NOMO-1 treated with DMSO at 0.1 percent for 48 hours (cell line): Measurements from ENCODE around the gene COPRS.

ENCODE experiments used
- DNase-seq: peaks from one replicate; lab custom pipeline; 2025; ENCODE audit not compliant: unreplicated experiment; lab: John Stamatoyannopoulos, UW

Gene COPRS

DNA sequence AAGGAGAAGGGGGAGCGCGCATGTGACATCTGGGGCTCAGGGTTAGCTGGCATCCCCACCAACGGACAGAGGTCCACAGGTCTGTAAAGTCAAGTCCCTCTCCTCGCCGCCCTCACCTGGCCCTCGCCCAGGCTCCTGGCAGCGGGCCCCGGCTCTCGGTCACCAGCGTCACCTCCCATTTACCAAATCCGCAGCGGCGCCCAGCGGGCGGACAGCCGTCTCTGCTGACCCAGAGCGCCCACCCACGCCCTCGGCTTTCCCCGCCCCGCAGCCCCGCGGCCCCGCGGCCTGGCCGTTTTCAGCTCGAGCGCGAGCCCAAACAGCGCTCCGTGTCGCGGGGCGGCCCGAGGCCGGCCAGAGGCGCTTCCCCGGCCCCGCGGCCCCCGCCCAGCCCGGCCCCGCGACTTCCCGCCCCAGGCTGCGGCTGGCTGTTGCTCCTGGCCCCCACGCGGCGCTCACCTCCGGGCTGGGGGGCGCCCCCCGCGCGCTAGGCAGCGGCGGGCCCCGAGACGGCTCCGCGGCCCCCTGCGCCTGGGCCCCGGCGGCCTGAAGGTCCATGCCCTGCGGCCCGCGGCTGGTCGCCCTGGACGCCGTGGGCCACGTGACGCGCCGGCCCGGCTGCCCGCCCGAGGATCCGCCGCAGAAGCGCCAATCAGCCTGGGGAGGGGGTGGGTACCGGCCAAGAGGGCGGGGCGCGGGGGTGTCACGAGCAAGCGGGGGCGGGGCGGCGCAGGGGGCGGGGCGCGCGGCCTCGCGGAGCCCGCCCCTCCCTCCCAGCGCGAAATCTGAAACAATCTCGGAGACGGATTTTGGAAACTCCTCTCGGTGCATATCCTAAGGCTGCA, at the start of gene COPRS:
TSS of gene COPRS (minus strand) at position 603 of the 845 bp plus-strand sequence. CDS start at position 558, 45 bp downstream.
- DNase-seq: peak; percentile 67

DNA sequence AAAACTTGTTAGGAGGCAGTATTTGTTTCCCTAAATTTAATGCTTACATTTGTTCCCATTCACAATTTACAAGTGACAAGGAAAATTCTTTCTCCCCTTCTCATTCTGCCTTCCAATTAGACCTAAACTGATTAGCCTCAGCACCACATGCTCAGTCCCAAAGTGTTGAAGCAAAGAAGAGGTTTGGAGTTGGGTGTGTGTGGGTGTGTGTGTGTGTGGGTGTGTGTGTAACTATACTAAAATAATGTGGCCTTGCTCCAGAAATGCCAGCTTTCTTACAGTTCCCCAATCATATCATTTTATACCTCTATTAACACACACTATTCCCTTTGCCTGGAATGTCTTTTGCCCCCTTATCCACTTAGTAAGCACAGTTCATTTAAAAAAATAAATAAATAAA, 49.3 kb upstream of the COPRS start:
- no peak for DNase-seq

GRCh38 chr17:31907342-31907962, 48.4 kb upstream of the COPRS start:
- DNase-seq: peak; percentile 24

- DNase-seq: no peak
These were observed 44.4 kb upstream of the COPRS start for GRCh38 chr17:31903401-31903800.

- no peak for DNase-seq
These were observed 43.6 kb upstream of the COPRS start for GRCh38 chr17:31902693-31903092.

DNA sequence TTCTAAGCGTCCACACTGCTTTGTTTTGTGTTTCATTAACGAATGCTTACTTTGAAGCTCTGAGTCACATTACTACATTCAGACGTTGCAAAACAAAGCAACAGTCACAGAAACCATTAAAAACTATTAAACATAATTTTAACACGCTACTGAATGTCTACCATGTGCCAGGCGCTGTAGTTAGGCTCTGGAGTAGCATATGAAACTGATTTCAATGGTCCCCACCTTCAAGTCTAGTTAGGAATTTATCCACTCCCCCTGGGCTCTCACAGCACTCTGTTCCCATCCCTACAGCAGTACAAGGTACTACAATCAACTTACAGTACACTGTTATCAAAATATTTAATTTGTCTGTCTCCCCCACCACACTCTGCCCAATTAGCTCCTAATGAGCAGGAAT, 41.8 kb upstream of the COPRS start:
- DNase-seq: peak; percentile 48

DNA sequence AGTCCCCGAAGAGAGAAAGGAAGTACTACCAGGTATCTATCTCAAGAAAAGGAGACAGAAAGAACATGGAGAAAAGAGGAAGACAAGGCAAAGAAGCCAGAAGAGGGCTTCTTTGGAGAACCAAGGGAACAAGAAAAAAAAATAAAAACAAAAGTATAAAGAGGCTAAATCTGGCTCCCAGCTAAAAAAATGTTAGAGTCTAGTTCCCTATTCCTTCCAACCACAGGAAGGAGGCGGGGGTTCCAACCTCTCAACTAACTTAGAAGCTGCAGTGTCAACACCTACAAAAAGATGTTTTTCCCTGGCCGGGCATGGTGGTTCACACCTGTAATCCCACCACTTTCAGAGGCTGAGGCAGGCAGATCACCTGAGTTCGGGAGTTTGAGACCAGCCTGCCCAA, 29.1 kb upstream of the COPRS start:
- DNase-seq: peak; percentile 98

- DNase-seq: peak; percentile 55
These were observed 23.5 kb upstream of the COPRS start for GRCh38 chr17:31882571-31882970.

- DNase-seq: no peak
These were observed 21.3 kb upstream of the COPRS start for GRCh38 chr17:31880311-31880710.

GRCh38 chr17:31878703-31879073, 19.6 kb upstream of the COPRS start:
- no peak for DNase-seq

DNA sequence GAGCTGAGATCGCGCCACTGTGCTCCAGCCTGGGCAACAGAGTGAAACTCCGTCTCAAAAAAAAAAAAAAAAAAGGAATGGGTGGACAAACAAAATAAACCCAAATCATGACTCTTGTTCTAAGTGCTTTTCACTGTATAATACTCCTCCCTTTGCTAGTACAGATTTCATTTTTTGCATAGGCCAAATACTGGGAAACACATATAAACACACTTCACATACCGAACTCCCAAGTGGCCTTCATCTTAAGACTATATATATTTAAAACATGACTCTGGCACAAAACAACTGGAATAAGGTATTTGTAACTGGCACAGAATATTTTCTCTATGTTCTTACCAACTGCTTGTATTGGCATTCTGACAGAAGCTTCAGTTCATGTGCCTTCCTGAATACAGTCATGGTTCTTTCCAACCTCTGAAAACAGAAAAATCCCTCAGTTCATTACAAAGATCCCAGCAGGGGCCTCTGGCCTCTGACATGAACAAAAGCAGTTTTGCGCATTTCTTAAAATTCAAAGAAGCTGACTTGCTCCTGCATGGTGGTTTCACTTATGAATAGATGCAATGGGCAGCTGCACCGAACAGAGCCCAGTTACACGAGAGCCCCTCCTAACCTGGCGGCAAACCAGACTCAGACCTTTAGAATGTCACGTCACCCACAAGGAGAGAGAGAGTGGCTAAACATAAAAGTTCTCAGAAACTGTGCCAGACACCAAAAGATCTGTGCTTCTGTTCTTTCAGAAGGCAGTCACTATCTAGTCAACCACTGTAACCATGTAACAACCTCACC, 19.1 kb upstream of the COPRS start:
- no peak for DNase-seq

DNA sequence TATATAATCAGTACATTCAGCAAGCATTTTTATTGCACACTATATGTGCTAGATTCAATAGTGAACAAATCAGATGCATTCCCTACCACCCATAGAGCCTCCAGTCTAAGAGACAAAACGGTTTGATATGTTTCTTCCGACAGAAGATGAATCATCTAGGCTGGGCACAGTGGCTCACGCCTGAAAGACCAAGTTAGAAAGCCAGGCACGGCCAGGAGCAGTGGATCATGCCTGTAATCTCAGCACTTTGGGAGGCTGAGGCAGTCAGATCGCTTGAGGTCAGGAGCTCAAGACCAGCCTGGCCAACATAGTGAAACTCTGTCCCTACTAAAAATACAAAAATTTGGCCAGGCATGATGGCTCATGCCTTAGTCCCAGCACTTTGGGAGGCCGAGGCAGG, 18.3 kb upstream of the COPRS start:
- DNase-seq: no peak

- no peak for DNase-seq
These were observed 16.0 kb upstream of the COPRS start for GRCh38 chr17:31875081-31875480.

GRCh38 chr17:31869797-31870568, 10.9 kb upstream of the COPRS start:
- DNase-seq: no peak

DNA sequence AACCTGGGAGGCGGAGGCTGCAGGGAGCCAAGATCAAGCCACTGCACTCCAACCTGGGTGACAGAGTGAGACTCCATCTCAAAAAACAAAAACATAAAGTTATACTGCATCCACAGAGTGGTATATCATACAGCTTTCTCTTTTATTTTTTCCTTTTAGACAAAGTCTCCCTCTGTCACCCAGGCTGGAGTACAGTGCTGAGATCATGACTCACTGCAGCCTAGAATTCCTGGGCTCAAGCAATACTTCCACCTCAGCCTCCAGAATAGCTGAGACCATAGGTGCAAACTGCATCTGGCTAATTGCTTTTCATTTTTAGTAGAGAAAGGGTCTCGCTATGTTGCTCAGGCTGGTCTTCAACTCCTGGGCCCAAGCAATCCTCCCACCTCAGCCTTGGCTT, 10.0 kb upstream of the COPRS start:
- no peak for DNase-seq

DNA sequence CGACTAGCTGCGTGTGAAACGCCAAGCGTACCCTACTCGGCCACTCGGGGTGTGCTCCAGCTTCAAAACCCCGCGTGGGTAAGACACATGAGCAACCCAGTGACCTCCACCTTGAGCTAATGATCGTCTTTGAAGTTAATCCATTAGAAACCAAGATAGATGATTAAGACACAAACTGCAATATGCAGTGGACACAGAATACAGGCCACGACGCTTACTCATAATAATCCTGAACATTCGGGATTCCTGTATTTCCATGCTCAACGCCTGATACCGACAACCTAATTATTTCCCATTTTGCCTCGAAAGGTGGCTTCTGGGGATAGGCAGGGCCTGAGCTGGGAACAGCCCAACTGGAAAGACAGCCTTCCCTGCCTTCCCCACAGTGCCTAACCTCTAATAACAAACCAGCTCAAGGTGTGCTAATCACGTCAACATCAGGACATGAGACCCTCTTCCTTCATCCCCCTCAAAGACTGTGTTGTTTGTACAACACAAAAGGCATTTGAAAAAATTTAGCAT, 504 bp upstream of the COPRS start:
- no peak for DNase-seq

DNA sequence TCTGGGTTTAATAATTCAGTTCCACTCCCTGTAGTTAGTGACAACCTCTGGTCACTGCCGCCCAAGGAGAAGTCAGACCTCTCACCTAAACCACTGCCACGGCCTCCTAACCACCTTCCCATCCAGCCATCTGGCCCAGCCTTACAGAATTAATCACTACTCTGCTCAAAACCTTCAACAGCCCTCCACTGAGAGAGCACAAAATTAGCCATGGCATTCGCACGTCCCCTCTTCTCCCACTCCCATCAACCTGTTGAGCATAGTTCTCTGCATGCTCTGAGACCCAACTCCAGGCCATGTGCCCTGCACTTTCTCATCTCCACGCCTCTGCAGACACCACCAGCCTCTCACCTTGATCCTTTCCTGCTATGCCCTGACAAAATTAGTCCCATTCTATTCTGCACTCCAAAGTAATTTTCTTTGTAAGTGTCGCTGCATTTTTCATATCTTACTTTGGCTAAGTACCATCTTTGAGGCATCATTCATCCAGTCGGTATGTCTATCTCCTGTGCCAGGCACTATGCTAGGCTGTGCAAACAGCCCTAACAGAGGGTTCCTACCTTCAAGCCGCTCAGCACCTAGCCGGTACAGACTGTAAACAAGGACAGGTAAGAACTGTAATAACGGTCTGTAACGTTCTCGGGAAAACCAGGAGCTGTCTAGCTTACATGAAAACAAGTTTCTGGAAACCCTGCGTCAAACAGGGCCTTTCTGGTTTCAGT, 963 bp downstream of the COPRS start:
- DNase-seq: no peak

GRCh38 chr17:31856750-31857149, 2.3 kb downstream of the COPRS start:
- no peak for DNase-seq

DNA sequence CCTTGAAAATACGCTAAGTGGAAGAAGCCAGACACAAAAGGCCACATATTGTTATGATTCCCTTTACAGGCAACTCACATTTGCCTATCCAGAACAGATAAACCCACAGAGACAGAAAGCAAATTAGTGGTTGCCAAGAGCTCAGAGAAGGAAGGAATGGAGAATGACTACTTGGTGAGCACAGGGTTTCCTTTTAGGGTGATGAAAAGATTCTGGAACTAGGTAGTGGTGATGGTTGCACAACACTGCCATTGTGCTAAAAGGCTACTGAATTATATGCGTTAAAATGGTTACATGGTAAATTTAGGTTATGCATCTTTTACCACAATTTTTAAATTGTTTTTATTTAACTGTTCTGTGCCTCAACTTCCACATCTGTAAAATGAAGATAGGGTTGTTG, 4.4 kb downstream of the COPRS start:
- peak; percentile 36 for DNase-seq

DNA sequence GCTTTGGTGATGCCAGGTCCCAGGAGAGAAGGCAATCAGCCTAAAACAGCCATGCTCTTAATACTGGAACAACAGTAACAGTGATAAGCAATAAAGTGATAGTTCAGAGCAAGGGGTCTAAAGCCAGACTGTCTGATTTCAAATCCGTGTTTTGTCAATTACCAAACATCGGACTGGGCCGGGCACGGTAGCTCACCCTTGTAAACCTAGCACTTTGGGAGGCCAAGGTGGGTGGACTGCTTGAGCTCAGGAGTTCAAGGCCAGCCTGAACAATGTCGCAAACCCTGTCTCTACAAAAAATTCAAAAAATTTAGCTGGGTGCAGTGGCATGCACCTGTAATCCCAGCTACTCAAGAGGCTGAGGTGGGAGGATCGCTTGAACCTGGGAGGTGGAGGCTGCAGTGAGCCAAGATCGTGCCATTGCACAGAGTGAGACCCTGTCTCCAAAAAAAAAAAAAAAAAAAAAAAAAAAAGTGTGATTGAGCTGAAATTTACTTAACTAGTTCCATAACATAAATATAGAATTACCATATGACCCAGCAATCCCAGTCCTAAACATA, 5.1 kb downstream of the COPRS start:
- DNase-seq: no peak
